Cardiac ventricle fibroblast (primary cell): ENCODE data around the gene LYG1. TPM values are rescaled to one million over a fixed set of nuclear protein-coding genes. Genes with fewer than 3 reads are reported as not detected.

Experiments
- total RNA-seq: library from RNA; depleted of rRNA; stranded (reverse); fragments of >200 nt; gene quantifications from 2 replicates; pipeline ENCODE4 v1.2.3, GENCODE V29; 2015

The LYG1 gene
- not detected in 2 replicates for total RNA-seq

GRCh38 chr2:99301097-99301496, at the start of gene LYG1:
Gene LYG1 (minus strand): TSS chr2:99301197. CDS start chr2:99295670, 5,527 bp downstream.

GRCh38 chr2:99337113-99338028, 36.4 kb upstream of the LYG1 start, which contains the start of gene EIF5B:
Gene EIF5B (plus strand): TSS chr2:99337389. CDS start chr2:99337555, 166 bp downstream.

GRCh38 chr2:99335911-99336803, 35.2 kb upstream of the LYG1 start, which contains the start of gene TXNDC9:
Gene TXNDC9 (minus strand): TSS chr2:99336333. CDS start chr2:99333210, 3,123 bp downstream.

GRCh38 chr2:99255491-99256318, 45.3 kb downstream of the LYG1 start, which contains the start of gene LYG2:
Gene LYG2 (minus strand): TSS chr2:99255666. CDS start chr2:99254260, 1,406 bp downstream.

Other genes with a start within 250 kb of the LYG1 start
- not detected in 2 replicates for gene C2orf15, start 159.5 kb downstream of the LYG1 start, total RNA-seq
- 0.49 and 2.1 TPM in 2 replicates for gene TSGA10, start 146.3 kb downstream of the LYG1 start, total RNA-seq
- gene LIPT1, start 146.2 kb downstream of the LYG1 start, total RNA-seq = 4.2 and 6.2 TPM in 2 replicates
- gene MITD1, start 120.1 kb downstream of the LYG1 start, total RNA-seq = 8.5 and 16.3 TPM in 2 replicates
- 21.5 and 22.1 TPM in 2 replicates for gene MRPL30, start 120.0 kb downstream of the LYG1 start, total RNA-seq
- not detected in 2 replicates for gene LYG2, start 45.5 kb downstream of the LYG1 start, total RNA-seq
- 30.6 and 36.1 TPM in 2 replicates for gene TXNDC9, start 35.1 kb upstream of the LYG1 start, total RNA-seq
- gene EIF5B, start 36.2 kb upstream of the LYG1 start, total RNA-seq = 17.3 and 32.8 TPM in 2 replicates
- gene REV1, start 188.8 kb upstream of the LYG1 start, total RNA-seq = 12.5 and 13.0 TPM in 2 replicates